ENCODE measurements around the gene HDGFL3. TPM values are rescaled to one million over a fixed set of nuclear protein-coding genes. Genes with fewer than 3 reads are reported as not detected.

HDGFL3 gene
- total and polyA plus RNA-seq, 2 experiments from 2014 or later, result 68.6 to 135 TPM

- TF ChIP-seq REST (IDR thresholded peaks at IDR 0.05; ENCODE audit: unreplicated experiment) (no peak), CREB1 (CRISPR knock-in tag; IDR thresholded peaks at IDR 0.05; ENCODE audit: low read depth) (no peak), POLR2AphosphoS5 (IDR thresholded peaks at IDR 0.05; ENCODE audit: low read depth) (no peak), EZH2 (IDR thresholded peaks at IDR 0.05; ENCODE audit: low read depth, unreplicated experiment) (no peak)
Observed at GRCh38 chr15:83108266-83109219, 99.1 kb downstream of the HDGFL3 start (continued).

- Mint-ChIP-seq H3K9me3 (peaks cover 3% of the 10 kb centered on the region; the same call in 1 of the 3 replicates), H3K36me3 (ENCODE audit: low read depth) (peaks cover 3% of the 10 kb centered on the region; the same call in 1 of the 3 replicates), H3K27me3 (ENCODE audit: insufficient read depth, low read depth, poor library complexity) (peaks cover 29% of the 10 kb centered on the region), H3K4me1 (peaks cover 22% of the 10 kb centered on the region), H3K27ac (no peak overlapping the region), H3K4me3 (peak overlapping the region; percentile 61)
- Histone ChIP-seq H3K4me1 (ENCODE audit: insufficient read depth) (peaks cover 4% of the 10 kb centered on the region; the same call in 1 of the 2 replicates), H3K27ac (ENCODE audit: low read depth) (no peak overlapping the region), H3K4me3 (peak overlapping the region; percentile 78), H3K36me3 (ENCODE audit: insufficient read depth) (no peaks in the 10 kb centered on the region), H2AFZ (peak overlapping the region; percentile 93), H3K9me2 (ENCODE audit: insufficient read depth) (0 out of 2 replicates have a peak, but pooled peaks cover 6% of the 10 kb centered on the region), H3F3A (replicated peaks; ENCODE audit: low read depth) (no peaks in the 10 kb centered on the region), H3K27me3 (ENCODE audit: insufficient read depth) (peaks cover 40% of the 10 kb centered on the region), H3K79me2 (replicated peaks; ENCODE audit: insufficient read depth) (no peaks in the 10 kb centered on the region), H3K4me2 (peak overlapping the region; percentile 85), H4K20me1 (replicated peaks; ENCODE audit: insufficient read depth) (no peaks in the 10 kb centered on the region)
- peak; percentile 29 for ATAC-seq
- no peak for DNase-seq (ENCODE audit: low spot score)
- TF ChIP-seq CTCF (conservative IDR thresholded peaks at IDR 0.05; ENCODE audit: low read depth in 2 of 2), result no peak
- no peak for TF ChIP-seq JUNB (IDR thresholded peaks at IDR 0.05; ENCODE audit: unreplicated experiment)
- TF ChIP-seq POLR2AphosphoS5 (IDR thresholded peaks at IDR 0.05; ENCODE audit: low read depth), result no peak
- TF ChIP-seq ZNF114 (CRISPR knock-in tag; IDR thresholded peaks at IDR 0.05), result no peak
- no peak for TF ChIP-seq ZNF462 (CRISPR knock-in tag; IDR thresholded peaks at IDR 0.05)
- no peak for TF ChIP-seq ZNF331 (CRISPR knock-in tag; IDR thresholded peaks at IDR 0.05; ENCODE audit: low read depth)
- no peak for TF ChIP-seq EZH2 (IDR thresholded peaks at IDR 0.05; ENCODE audit: low read depth, unreplicated experiment)
- TF ChIP-seq STAT1 (IDR thresholded peaks at IDR 0.05; ENCODE audit: unreplicated experiment), result no peak
- TF ChIP-seq ETS1 (IDR thresholded peaks at IDR 0.05), result no peak
Observed at GRCh38 chr15:83107841-83108181, 99.8 kb downstream of the HDGFL3 start.
